HG03196 (cell line): ENCODE measurements around the gene TMEM80.
"Not testable (repeated sequence)": the region's sequence is repeated elsewhere in the genome, so short reads cannot be mapped to it uniquely, and the experiment has no call there.

Experiments used
- ATAC-seq: cut with Tn5 transposase; IDR thresholded peaks from one replicate; pipeline ENCODE4 v1.9.1; 2021; ENCODE audit not compliant: unreplicated experiment

Gene TMEM80

DNA sequence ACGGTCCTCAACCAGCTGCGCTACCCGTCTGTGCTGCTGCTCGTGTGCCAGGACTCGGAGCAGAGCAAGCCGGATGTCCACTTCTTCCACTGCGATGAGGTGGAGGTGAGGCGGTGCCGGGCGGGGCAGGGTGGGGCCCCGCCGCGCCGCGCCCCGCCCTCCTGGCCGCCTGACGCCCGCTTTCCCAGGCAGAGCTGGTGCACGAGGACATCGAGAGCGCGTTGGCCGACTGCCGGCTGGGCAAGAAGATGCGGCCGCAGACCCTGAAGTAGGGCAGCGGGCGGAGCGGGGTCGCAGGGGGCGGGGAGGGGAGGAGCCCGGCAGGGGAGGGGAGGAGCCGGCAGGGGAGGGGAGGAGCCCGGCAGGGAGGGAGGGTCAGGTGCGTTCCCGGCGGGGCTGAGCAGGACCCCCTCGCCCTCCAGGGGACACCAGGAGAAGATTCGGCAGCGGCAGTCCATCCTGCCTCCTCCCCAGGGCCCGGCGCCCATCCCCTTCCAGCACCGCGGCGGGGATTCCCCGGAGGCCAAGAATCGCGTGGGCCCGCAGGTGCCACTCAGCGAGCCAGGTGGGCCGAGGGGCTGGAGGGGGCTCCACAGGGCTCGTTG is 25.1 kb downstream of the TMEM80 start:
- ATAC-seq: no peak

DNA sequence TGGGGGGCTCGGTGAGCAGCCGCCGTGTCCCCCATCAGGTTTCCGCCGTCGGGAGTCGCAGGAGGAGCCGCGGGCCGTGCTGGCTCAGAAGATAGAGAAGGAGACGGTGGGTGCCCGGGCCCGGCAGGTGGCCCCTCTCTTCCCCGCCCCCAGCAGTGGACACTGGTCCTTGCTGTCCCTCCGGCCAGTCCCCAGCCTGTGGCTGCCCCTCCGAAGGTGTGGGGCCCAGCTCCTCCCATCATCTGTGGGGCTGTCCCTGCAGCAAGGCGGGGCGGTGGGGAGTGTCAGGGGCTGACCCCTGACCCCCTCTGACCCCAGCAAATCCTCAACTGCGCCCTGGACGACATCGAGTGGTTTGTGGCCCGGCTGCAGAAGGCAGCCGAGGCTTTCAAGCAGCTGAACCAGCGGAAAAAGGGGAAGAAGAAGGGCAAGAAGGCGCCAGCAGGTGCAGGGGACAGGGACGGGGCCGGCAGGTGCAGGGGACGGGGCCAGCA is 25.7 kb downstream of the TMEM80 start:
- no peak for ATAC-seq

DNA sequence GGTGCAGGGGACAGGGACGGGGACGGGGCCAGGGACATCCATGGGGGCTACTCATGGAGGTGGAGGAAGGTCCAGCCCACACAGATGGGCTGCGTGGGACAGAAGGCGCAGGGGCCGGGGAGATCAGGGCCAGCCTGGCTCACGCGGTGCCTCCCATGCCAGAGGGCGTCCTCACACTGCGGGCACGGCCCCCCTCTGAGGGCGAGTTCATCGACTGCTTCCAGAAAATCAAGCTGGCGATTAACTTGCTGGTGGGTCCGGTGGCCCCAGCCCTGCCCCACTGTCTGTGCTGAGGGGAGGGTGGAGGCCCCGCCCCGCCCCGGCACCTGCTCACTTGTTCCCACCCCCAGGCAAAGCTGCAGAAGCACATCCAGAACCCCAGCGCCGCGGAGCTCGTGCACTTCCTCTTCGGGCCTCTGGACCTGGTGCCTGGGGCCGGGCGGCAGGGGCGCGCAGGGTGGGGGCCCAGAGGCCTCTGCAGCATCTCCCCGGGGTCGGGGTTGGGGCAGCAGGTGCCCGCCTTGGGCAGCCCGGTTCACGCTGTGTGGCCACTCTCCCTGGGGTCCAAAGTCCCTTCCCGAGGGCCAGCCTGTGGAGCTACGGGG is 26.2 kb downstream of the TMEM80 start:
- ATAC-seq: no peak

DNA sequence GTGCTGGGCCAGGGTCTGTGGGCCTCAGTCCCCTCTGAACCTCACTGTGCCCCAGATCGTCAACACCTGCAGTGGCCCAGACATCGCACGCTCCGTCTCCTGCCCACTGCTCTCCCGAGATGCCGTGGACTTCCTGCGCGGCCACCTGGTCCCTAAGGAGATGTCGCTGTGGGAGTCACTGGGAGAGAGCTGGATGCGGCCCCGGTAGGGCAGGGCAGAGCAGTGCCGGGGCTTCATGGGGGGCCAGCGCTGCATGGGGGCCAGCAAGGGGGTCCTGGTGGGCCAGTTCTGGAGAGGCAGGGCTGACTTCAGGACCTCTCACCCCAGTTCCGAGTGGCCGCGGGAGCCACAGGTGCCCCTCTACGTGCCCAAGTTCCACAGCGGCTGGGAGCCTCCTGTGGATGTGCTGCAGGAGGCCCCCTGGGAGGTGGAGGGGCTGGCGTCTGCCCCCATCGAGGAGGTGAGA is 26.8 kb downstream of the TMEM80 start:
- no peak for ATAC-seq

DNA sequence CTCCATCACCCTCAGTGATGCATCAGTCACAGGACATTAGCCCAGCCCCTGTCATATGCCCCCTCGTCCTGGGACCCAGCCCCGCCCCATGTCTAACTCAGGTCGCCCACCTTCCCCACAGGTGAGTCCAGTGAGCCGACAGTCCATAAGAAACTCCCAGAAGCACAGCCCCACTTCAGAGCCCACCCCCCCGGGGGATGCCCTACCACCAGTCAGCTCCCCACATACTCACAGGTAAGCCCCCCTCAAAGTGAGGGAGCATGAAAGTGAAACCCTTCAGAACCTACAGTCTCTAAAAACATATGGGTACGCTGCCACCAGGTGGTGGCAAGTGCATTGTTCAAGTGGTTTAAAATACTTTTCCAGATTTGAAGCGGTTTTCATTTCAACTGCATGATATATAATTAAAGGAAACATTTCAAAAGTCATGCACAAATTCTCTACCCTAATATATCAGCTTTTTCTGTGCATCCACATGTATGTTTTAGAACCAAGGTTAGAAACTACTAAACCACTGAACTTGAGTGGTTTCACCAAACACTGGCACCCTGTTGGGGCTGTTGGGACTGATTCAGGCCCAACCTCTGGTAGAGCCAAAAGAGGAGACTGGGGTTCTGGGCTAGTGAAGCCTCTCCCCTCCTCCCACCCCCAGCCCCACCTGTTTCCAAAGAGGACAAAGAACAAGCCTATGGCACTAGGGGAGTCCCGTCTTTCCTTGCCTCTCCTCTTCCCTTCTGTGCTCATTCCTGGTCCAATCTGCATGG is 27.7 kb downstream of the TMEM80 start:
- no peak for ATAC-seq

DNA sequence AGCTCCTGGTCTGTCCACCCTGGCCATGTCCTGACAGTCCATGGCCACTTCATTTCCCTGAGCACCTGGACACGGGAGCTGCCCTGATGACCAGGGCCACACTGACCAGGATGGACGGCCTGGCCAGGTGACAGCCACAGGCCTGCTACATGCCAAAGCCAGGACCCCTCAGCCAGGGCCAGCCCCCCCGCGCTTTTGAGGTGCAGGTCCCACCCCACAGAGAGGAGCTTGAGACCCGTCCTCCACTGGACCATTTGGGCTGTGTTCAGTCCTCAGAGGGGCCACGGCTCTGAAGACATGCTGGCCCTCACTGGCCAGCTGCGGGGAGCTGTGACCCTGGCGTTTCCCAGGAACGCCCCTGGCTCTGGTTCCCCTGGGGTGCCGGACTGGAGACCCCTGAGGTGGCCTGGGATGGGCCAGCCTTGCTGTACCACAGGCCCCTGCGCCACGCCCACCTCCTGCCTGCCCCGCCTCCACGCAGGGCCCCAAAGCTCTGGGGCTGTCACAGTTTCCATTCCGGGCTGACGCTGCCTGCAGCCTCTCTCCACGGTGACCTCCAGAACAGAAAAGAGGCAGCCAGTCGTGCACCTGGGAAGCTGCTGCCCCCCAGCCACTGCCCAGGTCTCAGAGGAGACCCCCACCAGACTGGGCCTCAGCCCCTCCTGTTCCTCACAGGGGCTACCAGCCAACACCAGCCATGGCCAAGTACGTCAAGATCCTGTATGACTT is 28.6 kb downstream of the TMEM80 start:
- ATAC-seq: no peak

DNA sequence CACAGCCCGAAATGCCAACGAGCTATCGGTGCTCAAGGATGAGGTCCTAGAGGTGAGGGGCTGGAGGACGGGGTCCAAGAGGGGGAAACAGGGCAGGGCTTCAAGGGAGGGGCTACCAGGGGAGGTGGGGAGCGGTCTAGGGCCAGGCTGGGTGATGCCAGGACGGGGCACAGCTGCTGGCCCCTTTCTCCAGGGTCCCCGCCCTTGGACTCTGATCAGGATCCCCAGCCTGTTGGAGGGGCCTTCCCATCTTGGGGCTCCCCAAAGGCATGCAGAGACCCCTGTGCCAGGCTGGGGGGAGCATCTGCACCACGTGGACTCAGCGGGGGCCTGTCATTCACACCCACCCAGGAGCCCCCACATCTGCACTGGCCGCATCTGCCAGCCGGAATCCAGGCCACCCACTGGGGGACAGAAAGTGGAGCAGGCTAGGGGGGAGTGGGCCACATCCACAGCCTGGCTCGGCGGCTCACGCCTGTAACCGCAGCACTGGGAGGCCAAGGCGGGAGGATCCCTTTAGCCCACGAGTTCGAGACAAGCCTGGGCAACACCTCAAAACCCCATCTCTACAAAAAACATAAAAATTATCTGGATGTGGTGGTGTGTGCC is 29.3 kb downstream of the TMEM80 start:
- ATAC-seq: no peak

DNA sequence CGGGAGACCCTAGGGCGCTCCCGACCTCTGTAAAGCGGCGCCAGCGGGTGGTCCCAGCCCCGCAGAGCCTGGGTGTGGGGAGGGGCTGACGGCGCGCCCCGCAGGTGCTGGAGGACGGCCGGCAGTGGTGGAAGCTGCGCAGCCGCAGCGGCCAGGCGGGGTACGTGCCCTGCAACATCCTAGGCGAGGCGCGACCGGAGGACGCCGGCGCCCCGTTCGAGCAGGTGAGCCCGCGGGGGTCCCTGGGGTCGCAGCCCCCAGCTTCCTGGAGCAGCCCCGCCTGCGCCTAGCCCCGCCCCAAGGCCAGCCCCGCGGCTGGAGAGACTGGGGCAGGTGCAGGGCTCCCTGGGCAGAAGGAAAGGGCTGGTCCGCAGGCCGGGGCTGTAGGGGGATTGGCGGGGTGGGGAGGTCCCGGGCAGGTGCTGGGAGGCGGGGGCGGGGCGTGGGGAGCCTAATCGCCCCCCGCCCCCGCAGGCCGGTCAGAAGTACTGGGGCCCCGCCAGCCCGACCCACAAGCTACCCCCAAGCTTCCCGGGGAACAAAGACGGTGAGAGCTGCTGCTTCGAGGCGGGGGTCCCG is 30.1 kb downstream of the TMEM80 start:
- no peak for ATAC-seq

DNA sequence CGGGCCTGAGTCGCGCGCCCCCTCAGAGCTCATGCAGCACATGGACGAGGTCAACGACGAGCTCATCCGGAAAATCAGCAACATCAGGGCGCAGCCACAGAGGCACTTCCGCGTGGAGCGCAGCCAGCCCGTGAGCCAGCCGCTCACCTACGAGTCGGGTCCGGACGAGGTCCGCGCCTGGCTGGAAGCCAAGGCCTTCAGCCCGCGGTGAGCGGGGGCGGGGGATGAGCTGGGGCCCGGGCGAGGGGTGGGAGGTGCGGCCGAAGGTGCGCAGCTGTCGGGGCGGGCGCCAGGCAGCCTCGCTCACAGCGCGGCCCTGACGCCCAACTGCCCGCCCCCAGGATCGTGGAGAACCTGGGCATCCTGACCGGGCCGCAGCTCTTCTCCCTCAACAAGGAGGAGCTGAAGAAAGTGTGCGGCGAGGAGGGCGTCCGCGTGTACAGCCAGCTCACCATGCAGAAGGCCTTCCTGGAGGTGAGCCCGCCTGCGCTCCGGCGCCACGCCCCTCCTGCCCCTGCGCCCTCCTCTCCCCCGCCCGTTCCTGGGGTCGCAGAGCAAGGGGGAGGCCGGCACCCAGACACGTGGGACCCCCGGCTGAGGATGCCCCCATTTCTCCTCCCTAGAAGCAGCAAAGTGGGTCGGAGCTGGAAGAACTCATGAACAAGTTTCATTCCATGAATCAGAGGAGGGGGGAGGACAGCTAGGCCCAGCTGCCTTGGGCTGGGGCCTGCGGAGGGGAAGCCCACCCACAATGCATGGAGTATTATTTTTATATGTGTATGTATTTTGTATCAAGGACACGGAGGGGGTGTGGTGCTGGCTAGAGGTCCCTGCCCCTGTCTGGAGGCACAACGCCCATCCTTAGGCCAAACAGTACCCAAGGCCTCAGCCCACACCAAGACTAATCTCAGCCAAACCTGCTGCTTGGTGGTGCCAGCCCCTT is 30.9 kb downstream of the TMEM80 start:
- ATAC-seq: no peak

DNA sequence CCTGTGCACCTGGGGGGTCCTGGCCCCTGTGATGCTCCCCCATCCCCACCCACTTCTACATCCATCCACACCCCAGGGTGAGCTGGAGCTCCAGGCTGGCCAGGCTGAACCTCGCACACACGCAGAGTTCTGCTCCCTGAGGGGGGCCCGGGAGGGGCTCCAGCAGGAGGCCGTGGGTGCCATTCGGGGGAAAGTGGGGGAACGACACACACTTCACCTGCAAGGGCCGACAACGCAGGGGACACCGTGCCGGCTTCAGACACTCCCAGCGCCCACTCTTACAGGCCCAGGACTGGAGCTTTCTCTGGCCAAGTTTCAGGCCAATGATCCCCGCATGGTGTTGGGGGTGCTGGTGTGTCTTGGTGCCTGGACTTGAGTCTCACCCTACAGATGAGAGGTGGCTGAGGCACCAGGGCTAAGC is 31.7 kb downstream of the TMEM80 start:
- no peak for ATAC-seq

DNA sequence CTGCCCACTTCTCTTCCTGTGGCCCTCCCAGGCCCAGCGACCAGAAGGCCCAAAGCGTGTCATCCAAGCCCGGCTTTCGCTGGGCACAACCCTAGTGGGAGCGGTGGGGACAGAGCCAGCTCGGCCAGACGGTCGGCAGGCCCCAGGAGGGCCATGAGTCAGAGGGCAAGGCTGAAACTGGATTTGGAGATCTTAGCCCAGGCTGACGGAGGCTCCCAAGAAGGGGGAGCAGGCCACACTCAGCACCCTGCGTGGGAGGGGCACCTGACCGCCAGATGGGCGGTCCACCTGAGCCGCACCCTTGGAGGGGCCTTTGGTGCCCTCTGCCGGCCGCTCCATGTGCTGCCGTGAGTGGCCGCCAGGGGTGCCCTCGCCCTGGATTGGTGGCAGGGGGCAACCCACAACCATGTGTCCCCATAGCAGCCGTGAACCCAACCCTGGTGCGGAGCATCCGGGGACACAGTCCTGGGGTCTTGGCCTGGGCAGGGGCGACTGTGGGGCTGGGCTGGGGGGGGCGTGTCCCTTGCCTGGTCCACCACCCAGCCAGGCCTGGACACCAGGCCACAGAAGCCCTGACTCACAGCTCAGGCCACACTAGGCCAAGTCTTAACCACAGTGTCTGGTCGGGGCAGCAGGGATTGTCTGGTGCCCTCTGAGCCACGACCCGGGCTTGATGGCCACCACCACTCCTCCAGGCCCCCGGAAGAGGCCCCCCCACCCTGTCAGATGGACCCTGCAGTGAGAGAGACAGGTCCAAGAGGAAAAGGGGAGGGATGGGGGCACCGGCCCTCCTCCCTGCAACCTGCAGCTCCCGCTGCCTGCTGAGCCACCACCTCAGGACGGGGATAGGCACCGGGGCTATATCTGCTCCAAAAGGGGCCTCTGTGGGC is 32.5 kb downstream of the TMEM80 start:
- no peak for ATAC-seq

DNA sequence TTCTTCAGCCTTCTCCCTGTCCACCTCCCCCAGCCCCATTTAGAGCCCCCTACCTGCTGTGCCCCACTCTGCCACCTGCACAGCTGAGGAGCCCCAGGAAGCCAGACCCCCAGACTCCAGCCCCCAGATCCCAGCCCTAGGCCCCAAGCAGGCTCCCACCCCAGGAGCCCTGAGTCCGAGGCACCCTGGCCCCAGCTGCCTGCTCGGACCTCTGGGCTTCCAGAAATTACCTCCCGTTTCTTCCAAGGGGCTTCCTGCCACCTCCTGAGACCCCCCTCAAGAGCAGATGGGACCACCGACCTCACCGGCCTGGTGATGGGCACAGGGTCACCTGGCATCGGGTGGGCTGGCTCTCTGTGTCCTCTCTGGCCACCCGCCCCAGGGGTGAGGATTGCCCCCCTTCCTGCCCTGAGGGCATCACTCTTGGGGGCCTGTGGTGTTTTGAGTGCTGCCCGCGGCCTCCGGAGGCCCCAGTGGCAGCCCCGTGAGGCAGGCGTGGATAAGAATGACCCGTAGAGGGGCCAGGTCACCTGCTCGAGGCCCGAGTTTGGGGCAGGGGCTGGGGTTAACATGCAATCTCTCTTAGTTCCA is 33.4 kb downstream of the TMEM80 start:
- ATAC-seq: no peak

DNA sequence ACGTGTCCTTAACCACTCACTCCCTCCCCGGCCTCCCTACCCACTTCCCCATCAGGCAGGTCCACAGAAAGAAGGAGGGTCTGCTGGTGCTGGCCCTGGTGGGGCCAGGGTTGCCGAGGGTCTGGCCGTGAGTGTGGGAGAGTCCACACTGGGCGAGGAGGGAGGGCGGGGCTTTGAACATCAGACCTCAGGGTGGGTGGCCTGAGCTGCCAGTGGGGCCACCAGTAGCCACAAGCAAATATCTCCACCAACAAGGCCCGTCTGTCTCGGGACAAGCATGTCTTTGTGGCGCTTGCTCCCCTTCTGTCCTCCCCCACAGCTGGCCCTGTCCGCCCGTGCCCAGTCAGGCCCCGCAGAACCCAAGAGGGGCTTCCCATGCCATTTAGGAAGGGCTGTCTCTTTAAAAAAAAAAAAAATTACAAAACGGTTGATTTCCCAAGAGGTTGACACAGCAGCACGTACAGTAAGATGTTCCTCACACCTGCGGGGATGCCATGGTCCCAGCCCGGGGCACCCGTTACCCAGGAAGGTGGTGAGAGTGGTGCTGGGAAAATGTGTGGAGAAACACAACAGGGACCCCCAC is 34.0 kb downstream of the TMEM80 start:
- ATAC-seq: no peak

DNA sequence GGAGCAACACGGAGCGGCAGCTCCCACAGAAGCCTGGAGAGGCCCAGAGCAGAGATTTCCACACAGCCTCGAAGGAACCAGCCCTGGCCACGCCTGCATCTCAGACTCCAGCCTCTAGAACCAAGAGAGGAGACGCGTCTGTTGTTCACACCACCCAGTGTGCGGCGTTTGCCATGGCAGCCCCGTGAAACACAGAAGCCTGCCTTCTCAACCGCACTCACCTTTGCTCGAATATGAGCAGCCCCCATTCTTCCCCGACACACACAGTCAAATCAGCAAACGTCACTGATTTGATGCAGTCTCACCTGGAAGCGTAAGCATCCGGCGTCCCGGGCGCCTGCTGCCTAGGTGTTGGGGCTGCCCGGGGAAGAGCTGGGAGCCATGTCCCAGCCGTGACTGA is 37.5 kb downstream of the TMEM80 start:
- ATAC-seq: no peak

DNA sequence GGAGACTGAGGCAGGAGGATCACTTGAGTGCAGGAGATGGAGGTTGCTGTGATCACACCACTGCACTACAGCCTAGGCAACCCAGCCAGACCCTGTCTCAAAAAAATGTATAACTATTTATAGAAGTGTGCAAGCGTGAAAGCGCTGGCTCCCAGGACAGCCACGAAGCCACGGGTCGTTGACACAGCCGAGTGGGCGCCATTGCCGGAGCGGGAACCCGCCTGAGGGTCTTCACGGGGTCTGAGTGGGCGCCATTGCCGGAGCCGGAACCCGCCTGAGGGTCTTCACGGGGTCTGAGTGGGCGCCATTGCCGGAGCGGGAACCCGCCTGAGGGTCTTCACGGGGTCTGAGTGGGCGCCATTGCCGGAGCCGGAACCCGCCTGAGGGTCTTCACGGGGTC is 38.9 kb downstream of the TMEM80 start:
- not testable (repeated sequence) for ATAC-seq

DNA sequence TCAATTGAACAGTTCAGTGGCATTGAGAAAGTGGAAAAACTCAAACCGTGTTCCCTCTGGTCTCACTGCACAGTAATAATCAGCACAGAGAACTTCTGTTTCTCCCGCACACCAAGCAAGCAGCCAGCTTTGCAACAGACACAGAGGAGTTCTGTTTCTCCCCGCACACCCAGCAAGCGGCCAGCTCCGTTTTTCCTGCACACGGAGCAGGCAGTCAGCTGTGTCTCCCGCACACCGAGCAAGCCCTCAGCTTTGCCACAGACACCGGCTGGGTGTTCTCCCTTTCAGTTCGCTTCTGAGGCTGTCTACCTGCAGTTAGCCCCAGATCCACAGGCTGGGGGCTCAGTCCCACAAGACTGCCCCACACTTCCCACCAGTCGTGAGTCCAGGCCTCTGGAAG is 41.8 kb downstream of the TMEM80 start:
- ATAC-seq: no peak

DNA sequence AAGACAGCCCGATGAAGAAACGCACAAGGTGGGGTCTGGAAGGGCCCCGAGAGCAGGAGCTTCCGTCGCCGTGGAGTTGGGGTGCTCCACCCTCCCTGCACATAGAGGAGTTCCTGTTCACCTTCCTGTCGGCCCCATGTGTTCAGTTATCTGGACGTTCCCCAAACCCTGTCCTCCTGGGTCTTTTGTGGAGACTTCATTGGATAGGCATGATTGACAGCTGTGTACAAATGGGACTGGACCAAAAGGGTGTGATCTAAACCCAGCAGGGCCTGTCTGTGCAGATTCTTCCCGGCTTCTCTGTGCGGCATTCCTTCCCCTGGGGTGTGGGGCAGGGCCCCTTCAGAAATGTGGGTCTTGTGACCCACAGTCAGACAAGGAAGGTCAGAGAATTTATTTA is 42.3 kb downstream of the TMEM80 start:
- ATAC-seq: not testable (repeated sequence)

DNA sequence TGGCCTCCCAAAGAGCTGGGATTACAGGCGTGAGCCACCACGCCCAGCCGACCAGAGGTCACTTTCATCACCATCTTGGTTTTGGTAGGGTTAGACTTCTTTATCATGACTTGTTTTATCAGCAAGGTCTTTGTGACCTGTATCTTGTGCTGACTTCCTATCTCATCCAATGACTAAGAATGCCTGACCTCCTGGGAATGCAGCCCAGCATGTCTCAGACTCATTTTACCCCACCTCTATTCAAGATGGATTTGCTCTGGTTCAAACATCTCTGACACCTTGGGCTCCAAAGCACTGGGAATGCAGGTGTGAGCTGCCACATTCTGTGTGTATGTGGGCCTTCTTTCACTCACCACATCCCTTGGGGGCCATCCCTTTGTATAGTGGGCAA is 46.5 kb downstream of the TMEM80 start:
- no peak for ATAC-seq
